Endodermal cell (in vitro differentiated cells): ENCODE data around the gene SYPL1. TPM values are rescaled to one million over a fixed set of nuclear protein-coding genes. Genes with fewer than 3 reads are reported as not detected.

ENCODE experiments used
- DNase-seq: peaks from one replicate; pipeline ENCODE4 v3.0.0-alpha.2; 2017
- H3K27ac ChIP-seq: 2 replicates; pipeline ENCODE4 v1.5.1; 2013; ENCODE audit warnings: mild to moderate bottlenecking, low read depth, low read length, moderate library complexity
- H3K27me3 ChIP-seq: 2 replicates; pipeline ENCODE4 v1.6.1; 2013; ENCODE audit warnings: mild to moderate bottlenecking, low read length, moderate library complexity; ENCODE audit not compliant: insufficient read depth, control insufficient read depth, poor library complexity, severe bottlenecking
- H3K36me3 ChIP-seq: 2 replicates; pipeline ENCODE4 v1.7.0; 2013; ENCODE audit warnings: mild to moderate bottlenecking, low read length, moderate library complexity; ENCODE audit not compliant: control insufficient read depth, insufficient read depth
- H3K4me1 ChIP-seq: one replicate; pipeline ENCODE4 v1.7.0; 2013; ENCODE audit warnings: low read length; ENCODE audit not compliant: control insufficient read depth, insufficient read depth
- H3K4me3 ChIP-seq: 2 replicates; pipeline ENCODE4 v1.5.1; 2013; ENCODE audit warnings: mild to moderate bottlenecking, low read length, moderate library complexity
- H3K9ac ChIP-seq: 2 replicates; pipeline ENCODE4 v1.6.1; 2013; ENCODE audit warnings: mild to moderate bottlenecking, low read length, moderate library complexity; ENCODE audit not compliant: poor library complexity, severe bottlenecking; ENCODE audit errors: extremely low read depth
- H3K9me3 ChIP-seq: 2 replicates; pipeline ENCODE4 v1.6.1; 2013; ENCODE audit warnings: mild to moderate bottlenecking, low read length, moderate library complexity; ENCODE audit not compliant: control insufficient read depth
- H3K27ac Mint-ChIP-seq: 2 replicates; pipeline ENCODE4 v1.8.0; 2020; ENCODE audit warnings: mixed read lengths
- H3K27me3 Mint-ChIP-seq: 2 replicates; pipeline ENCODE4 v1.8.0; 2021; ENCODE audit warnings: mild to moderate bottlenecking, mixed read lengths; ENCODE audit not compliant: insufficient read depth
- H3K36me3 Mint-ChIP-seq: 2 replicates; pipeline ENCODE4 v1.8.0; 2020; ENCODE audit warnings: low read depth, mixed read lengths
- H3K4me1 Mint-ChIP-seq: 2 replicates; pipeline ENCODE4 v1.8.0; 2020; ENCODE audit warnings: mixed read lengths
- H3K4me3 Mint-ChIP-seq: 2 replicates; pipeline ENCODE4 v1.8.0; 2020; ENCODE audit warnings: mild to moderate bottlenecking, moderate library complexity, mixed read lengths
- H3K9me3 Mint-ChIP-seq: 2 replicates; pipeline ENCODE4 v1.8.0; 2020; ENCODE audit warnings: mild to moderate bottlenecking, mixed read lengths
- CTCF ChIP-seq: fragments of 200-600 bp; sonication (generic); conservative IDR thresholded peaks from 2 replicates; pipeline ENCODE4 v1.5.0; 2021; ENCODE audit warnings: antibody characterized with exemption, mild to moderate bottlenecking
- WGBS, 2 experiments: methylation state at CpG; one replicate each; pipeline versions ENCODE4 v1.1.5 to v1.1.7; 2013; ENCODE audit warnings: missing lambda C conversion rate in 2 of 2, mixed read lengths in 1 of 2; ENCODE audit not compliant: insufficient coverage in 1 of 2, insufficient read length in 1 of 2; 5-methylcytosine and 5-hydroxymethylcytosine counted together
- total RNA-seq, 2 donors: library from RNA; stranded (reverse); fragmentation: NEBNext Ultra II Directional in 1 of 2; extraction: Animal tissue kit (Norgen Biotek cat#: 25700) in 1 of 2; gene quantifications; 2 replicates in 1 of 2; 3 replicates in 1 of 2; pipeline ENCODE4 v1.2.1, GENCODE V29; 2021

SYPL1 gene
- total RNA-seq, 2 donors from 2014 or later = 74.8 to 76.7 TPM

- 100% methylated on average over 1 of the region's 1 CpG; no CpG with 5 or more reads in 1 of the 2 experiments for WGBS, 2 experiments
- no peaks in the 10 kb centered on the region for H3K4me1 ChIP-seq
- H3K36me3 Mint-ChIP-seq = no peaks in the 10 kb centered on the region
- H3K4me3 Mint-ChIP-seq = no peak overlapping the region
- TF ChIP-seq CTCF = no peak
- no peak for DNase-seq
- H3K27ac ChIP-seq = no peak overlapping the region
- no peaks in the 10 kb centered on the region for H3K9me3 ChIP-seq
- no peaks in the 10 kb centered on the region for H3K4me1 Mint-ChIP-seq
- H3K36me3 ChIP-seq = no peaks in the 10 kb centered on the region
- H3K27me3 Mint-ChIP-seq = no peaks in the 10 kb centered on the region
- H3K9me3 Mint-ChIP-seq = no peaks in the 10 kb centered on the region
- H3K27ac Mint-ChIP-seq = no peak overlapping the region
- H3K9ac ChIP-seq = no peak overlapping the region
- no peak overlapping the region for H3K4me3 ChIP-seq
- no peaks in the 10 kb centered on the region for H3K27me3 ChIP-seq
Measured at GRCh38 chr7:106128836-106129235, 16.7 kb upstream of the SYPL1 start.

GRCh38 chr7:106127984-106128780 lies 16.1 kb upstream of the SYPL1 start:
- H3K9ac ChIP-seq = no peak overlapping the region
- H3K36me3 ChIP-seq = no peaks in the 10 kb centered on the region
- DNase-seq = no peak
- TF ChIP-seq CTCF = no peak
- no peak overlapping the region for H3K27ac Mint-ChIP-seq
- no peak overlapping the region for H3K4me3 ChIP-seq
- no peak overlapping the region for H3K4me3 Mint-ChIP-seq
- H3K9me3 ChIP-seq = no peaks in the 10 kb centered on the region
- H3K9me3 Mint-ChIP-seq = no peaks in the 10 kb centered on the region
- WGBS, 2 experiments = 91 to 92% methylated on average over 3 to 4 of the region's 5 CpGs
- no peaks in the 10 kb centered on the region for H3K36me3 Mint-ChIP-seq
- H3K4me1 Mint-ChIP-seq = no peaks in the 10 kb centered on the region
- H3K27ac ChIP-seq = no peak overlapping the region
- no peaks in the 10 kb centered on the region for H3K27me3 Mint-ChIP-seq
- no peaks in the 10 kb centered on the region for H3K4me1 ChIP-seq
- H3K27me3 ChIP-seq = no peaks in the 10 kb centered on the region

GRCh38 chr7:106126170-106126938 lies 14.2 kb upstream of the SYPL1 start:
- WGBS, 2 experiments = 87 to 92% methylated on average over 6 to 7 of the region's 7 CpGs
- no peak for DNase-seq
- Mint-ChIP-seq H3K27ac (no peak overlapping the region), H3K4me3 (no peak overlapping the region), H3K9me3 (no peaks in the 10 kb centered on the region), H3K36me3 (no peaks in the 10 kb centered on the region), H3K27me3 (no peaks in the 10 kb centered on the region), H3K4me1 (peaks cover 4% of the 10 kb centered on the region)
- no peaks in the 10 kb centered on the region for H3K9me3 ChIP-seq
- H3K27me3 ChIP-seq = no peaks in the 10 kb centered on the region
- no peak overlapping the region for H3K4me3 ChIP-seq
- no peak overlapping the region for H3K27ac ChIP-seq
- no peak for TF ChIP-seq CTCF
- H3K4me1 ChIP-seq = no peaks in the 10 kb centered on the region
- H3K9ac ChIP-seq = no peak overlapping the region
- no peaks in the 10 kb centered on the region for H3K36me3 ChIP-seq
